Thoracic aorta (tissue), 2 donors: Measurements from ENCODE around the gene KCNH2. TPM values are rescaled to one million over a fixed set of nuclear protein-coding genes. Genes with fewer than 3 reads are reported as not detected.

Experiments
- ATAC-seq: fragments of 150-250 bp; one replicate; pipeline ENCODE4 v1.8.0; 2017; ENCODE audit warnings: low read depth; ENCODE audit not compliant: insufficient number of reproducible peaks, low FRiP score
- DNase-seq: peaks from one replicate; pipeline ENCODE4 v3.0.0-alpha.2; 2020; ENCODE audit warnings: low spot score
- H3K27ac ChIP-seq, 2 donors: fragments of 200-600 bp; sonication (generic); 1 replicate in 1 of 2; 2 replicates in 1 of 2; pipeline ENCODE4 v1.5.1; 2016; ENCODE audit warnings: mild to moderate bottlenecking in 2 of 2, moderate library complexity in 2 of 2
- H3K27me3 ChIP-seq: fragments of 200-600 bp; sonication (generic); replicated peaks from 2 replicates; pipeline ENCODE4 v1.6.0; 2016; ENCODE audit warnings: mild to moderate bottlenecking; ENCODE audit not compliant: insufficient read depth
- H3K36me3 ChIP-seq: fragments of 200-600 bp; sonication (generic); one replicate; pipeline ENCODE4 v1.5.1; 2016
- H3K4me1 ChIP-seq, 2 donors: fragments of 200-600 bp; sonication (generic); 1 replicate in 1 of 2; 2 replicates in 1 of 2; pipeline versions ENCODE4 v1.5.1 to v1.6.0; 2016; ENCODE audit warnings: low read depth in 2 of 2, mild to moderate bottlenecking in 1 of 2; ENCODE audit not compliant: control insufficient read depth in 1 of 2
- H3K4me3 ChIP-seq: fragments of 200-600 bp; sonication (generic); 2 replicates; pipeline ENCODE4 v1.5.1; 2016; ENCODE audit warnings: mild to moderate bottlenecking
- H3K9me3 ChIP-seq: fragments of 200-600 bp; sonication (generic); 2 replicates; pipeline ENCODE4 v1.5.1; 2016
- total RNA-seq, 2 donors: library from RNA; depleted of rRNA; stranded (reverse); fragments of >200 nt; gene quantifications; one replicate each; pipeline versions ENCODE4 v1.1.0 to v1.2.3, GENCODE V29; 2016
- TF ChIP-seq, protein P1 (sequence below): fragments of 200-600 bp; sonication (generic); IDR thresholded peaks from one replicate; pipeline ENCODE4 v1.5.1; 2019; ENCODE audit warnings: antibody characterized with exemption

The KCNH2 gene
- total RNA-seq, 2 donors from 2014 or later: 1.2 TPM; not detected in 1

DNA sequence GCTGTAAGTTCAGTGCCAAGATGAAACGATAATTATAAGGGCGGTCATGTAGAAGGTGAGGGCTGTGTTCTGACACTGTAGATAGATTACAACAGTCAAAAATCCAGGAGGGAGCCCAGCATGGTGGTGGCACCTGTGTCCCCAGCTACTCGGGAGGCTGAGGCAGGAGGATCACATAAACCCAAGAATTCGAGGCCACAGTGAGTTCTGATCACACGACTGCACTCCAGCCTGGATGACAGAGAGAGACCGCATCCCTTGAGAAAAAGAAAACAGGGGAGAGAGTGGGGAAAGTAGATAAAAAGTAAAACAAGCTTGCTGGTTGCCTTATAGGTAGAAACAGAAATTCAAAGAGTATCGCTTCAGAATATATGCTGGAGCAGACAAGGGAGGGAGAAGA, 52.1 kb downstream of the KCNH2 start:
- Histone ChIP-seq H3K27ac (no peak overlapping the region), H3K36me3 (no peaks in the 10 kb centered on the region), H3K9me3 (no peaks in the 10 kb centered on the region), H3K27me3 (no peaks in the 10 kb centered on the region), H3K4me3 (no peak overlapping the region), H3K4me1 (no peaks in the 10 kb centered on the region)
- DNase-seq (no peak), ATAC-seq (no peak)
- TF ChIP-seq, protein P1, sequence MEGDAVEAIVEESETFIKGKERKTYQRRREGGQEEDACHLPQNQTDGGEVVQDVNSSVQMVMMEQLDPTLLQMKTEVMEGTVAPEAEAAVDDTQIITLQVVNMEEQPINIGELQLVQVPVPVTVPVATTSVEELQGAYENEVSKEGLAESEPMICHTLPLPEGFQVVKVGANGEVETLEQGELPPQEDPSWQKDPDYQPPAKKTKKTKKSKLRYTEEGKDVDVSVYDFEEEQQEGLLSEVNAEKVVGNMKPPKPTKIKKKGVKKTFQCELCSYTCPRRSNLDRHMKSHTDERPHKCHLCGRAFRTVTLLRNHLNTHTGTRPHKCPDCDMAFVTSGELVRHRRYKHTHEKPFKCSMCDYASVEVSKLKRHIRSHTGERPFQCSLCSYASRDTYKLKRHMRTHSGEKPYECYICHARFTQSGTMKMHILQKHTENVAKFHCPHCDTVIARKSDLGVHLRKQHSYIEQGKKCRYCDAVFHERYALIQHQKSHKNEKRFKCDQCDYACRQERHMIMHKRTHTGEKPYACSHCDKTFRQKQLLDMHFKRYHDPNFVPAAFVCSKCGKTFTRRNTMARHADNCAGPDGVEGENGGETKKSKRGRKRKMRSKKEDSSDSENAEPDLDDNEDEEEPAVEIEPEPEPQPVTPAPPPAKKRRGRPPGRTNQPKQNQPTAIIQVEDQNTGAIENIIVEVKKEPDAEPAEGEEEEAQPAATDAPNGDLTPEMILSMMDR: no peak

DNA sequence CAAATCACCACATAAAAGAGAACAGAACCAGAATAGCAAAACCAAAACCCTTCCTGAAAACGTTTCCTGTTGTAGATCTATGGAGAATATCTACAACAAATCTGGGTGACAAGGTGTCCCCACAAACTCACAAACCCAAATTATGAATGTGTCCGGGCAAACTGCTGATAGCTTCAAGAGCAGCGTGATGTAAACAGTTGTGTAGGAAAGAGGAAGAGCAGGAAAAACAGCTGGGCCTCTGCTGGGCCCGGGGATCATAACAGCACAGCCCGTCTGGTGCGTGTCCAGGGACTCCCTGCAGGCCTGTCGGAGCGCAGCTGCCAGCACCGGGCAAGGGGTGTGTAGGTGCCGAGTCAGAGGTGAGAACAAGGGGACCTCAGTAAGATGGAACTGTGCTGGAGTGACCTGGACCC, 53.7 kb downstream of the KCNH2 start:
- Histone ChIP-seq H3K36me3 (no peaks in the 10 kb centered on the region), H3K4me1 (no peaks in the 10 kb centered on the region), H3K27ac (no peak overlapping the region), H3K27me3 (no peaks in the 10 kb centered on the region), H3K9me3 (no peaks in the 10 kb centered on the region), H3K4me3 (no peak overlapping the region)
- TF ChIP-seq, protein P1: no peak
- ATAC-seq (no peak), DNase-seq (no peak)

DNA sequence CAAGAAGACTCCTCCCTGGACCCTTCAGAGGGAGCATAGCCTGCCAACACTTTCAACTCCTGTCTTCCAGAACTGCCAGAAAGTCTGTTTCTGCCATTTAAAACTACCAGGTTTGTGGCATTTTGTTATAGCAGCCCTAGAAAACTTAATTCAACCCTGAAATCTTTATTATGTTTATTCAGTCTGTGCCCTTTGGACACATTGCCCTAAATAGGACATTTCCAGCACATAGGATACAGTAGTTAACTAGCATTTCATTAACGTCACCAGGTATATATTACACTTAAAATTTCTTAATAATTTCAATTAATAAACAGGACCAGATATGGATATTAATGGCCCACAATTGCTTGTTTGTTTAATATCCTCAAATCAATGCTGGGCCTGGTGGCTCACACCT, 54.3 kb downstream of the KCNH2 start:
- Histone ChIP-seq H3K9me3 (no peaks in the 10 kb centered on the region), H3K4me1 (no peaks in the 10 kb centered on the region), H3K36me3 (no peaks in the 10 kb centered on the region), H3K4me3 (no peak overlapping the region), H3K27me3 (no peaks in the 10 kb centered on the region), H3K27ac (no peak overlapping the region)
- DNase-seq (no peak), ATAC-seq (no peak)
- TF ChIP-seq, protein P1: no peak

DNA sequence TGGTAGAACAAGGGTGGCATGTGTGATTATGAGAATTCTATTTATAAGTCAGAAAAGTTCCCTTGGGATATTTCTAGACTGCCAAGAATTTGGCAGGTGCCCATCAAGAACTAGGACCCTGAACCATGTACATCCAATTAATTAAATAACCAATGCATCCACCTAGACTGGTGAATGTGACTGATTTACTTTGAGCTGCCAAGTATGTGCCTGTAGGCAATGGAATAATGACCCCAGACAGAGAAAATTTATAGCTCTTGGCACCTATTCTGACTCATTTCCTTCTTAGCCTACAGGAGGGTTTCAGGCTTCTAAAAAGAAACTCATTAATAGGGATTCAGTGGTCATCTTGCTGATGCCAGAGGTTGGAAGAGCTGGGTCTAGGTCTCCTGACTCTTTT, 54.9 kb downstream of the KCNH2 start:
- H3K27me3 ChIP-seq: no peaks in the 10 kb centered on the region
- H3K27ac ChIP-seq: no peak overlapping the region
- H3K9me3 ChIP-seq: no peaks in the 10 kb centered on the region
- ATAC-seq (no peak), DNase-seq (no peak)
- TF ChIP-seq, protein P1: no peak
- no peaks in the 10 kb centered on the region for H3K4me1 ChIP-seq
- no peaks in the 10 kb centered on the region for H3K36me3 ChIP-seq
- no peak overlapping the region for H3K4me3 ChIP-seq

DNA sequence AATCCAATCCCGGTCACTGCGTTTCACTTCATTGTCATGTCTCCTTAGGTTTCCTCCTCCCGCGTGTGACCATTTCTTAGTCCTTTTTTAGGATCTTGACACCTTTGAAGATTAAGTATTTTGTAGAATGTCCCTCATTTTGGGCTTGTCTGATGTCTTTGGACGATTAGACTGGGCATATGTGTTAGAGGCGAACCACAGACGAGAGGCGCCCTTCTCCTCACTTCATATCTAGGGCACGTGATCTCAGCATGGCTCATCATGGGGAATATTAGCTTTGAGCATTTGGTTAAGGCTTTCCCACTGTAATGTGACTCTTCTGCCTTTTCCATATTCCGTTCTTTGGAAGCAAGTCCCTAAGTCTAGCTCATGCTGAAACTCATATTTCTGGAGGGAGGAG, 59.0 kb downstream of the KCNH2 start:
- H3K4me3 ChIP-seq: no peak overlapping the region
- H3K27ac ChIP-seq: no peak overlapping the region
- H3K4me1 ChIP-seq: no peaks in the 10 kb centered on the region
- H3K9me3 ChIP-seq: no peaks in the 10 kb centered on the region
- no peaks in the 10 kb centered on the region for H3K27me3 ChIP-seq
- DNase-seq: no peak
- TF ChIP-seq, protein P1: no peak
- no peaks in the 10 kb centered on the region for H3K36me3 ChIP-seq
- no peak for ATAC-seq
